ENCODE measurements around the gene OR9Q1. TPM values are rescaled to one million over a fixed set of nuclear protein-coding genes. Genes with fewer than 3 reads are reported as not detected.
A peak's percentile ranks its signal among the peaks of the same experiment; 100 is the strongest.

OR9Q1 gene
- polyA plus RNA-seq, 1 donor (not counting 4 experiments of a cell fraction or from before 2014, with no cell fraction given): not detected

- Histone ChIP-seq H3K79me2 (ENCODE audit: control insufficient read depth, insufficient read depth, low read length) (no peaks in the 10 kb centered on the region), H3K36me3 (ENCODE audit: control insufficient read depth in 2 of 2, extremely low read depth in 1 of 2, insufficient read depth in 2 of 2, low read length in 2 of 2) (no peaks in the 10 kb centered on the region), H2AFZ (ENCODE audit: control insufficient read depth, low read length) (no peak overlapping the region), H3K9me1 (ENCODE audit: control insufficient read depth, extremely low read depth, insufficient read depth, low read length) (no peaks in the 10 kb centered on the region), H3K4me1 (ENCODE audit: control insufficient read depth, extremely low read depth, insufficient read depth, low read length) (peaks cover 42% of the 10 kb centered on the region), H3K9ac (ENCODE audit: control insufficient read depth, extremely low read depth, insufficient read depth, low read length) (peak overlapping the region; percentile 19), H4K20me1 (ENCODE audit: control insufficient read depth, extremely low read depth, insufficient read depth, low read length) (no peaks in the 10 kb centered on the region), H3K27ac (ENCODE audit: control insufficient read depth, insufficient read depth, low read length) (peak overlapping the region; percentile 45), H3K27me3 (ENCODE audit: control insufficient read depth, extremely low read depth, insufficient read depth, low read length) (no peaks in the 10 kb centered on the region), H3K9me3 (ENCODE audit: control insufficient read depth, low read depth, low read length) (no peaks in the 10 kb centered on the region), H3K4me2 (ENCODE audit: control insufficient read depth, extremely low read depth, insufficient read depth, low read depth, low read length) (peak overlapping the region; percentile 34), H3K4me3 (ENCODE audit: control insufficient read depth in 2 of 3, extremely low read depth in 1 of 3, insufficient read depth in 2 of 3, low read depth in 1 of 3, low read length in 3 of 3) (no peak overlapping the region)
- no peak for DNase-seq (ENCODE audit: low read depth, low spot score)
- dilution Hi-C loops (cut with MboI; ENCODE audit: extremely low pct_ligation_motif_present, low sequenced_read_pairs): no loop called here
- TF ChIP-seq CTCF (optimal IDR thresholded peaks at IDR 0.05 in 1 of 3, IDR thresholded peaks at IDR 0.05 in 1 of 3, conservative IDR thresholded peaks at IDR 0.05 in 1 of 3; ENCODE audit: extremely low read depth in 1 of 3, insufficient read depth in 2 of 3, low read length in 3 of 3) (no peak), EZH2 (IDR thresholded peaks at IDR 0.05; ENCODE audit: low read length) (no peak)
- FAIRE-seq: no peak
Observed at GRCh38 chr11:58058276-58059006, 34.8 kb downstream of the OR9Q1 start.

- H3K79me2 ChIP-seq (ENCODE audit: control insufficient read depth, insufficient read depth, low read length): no peaks in the 10 kb centered on the region
- H3K27me3 ChIP-seq (ENCODE audit: control insufficient read depth, extremely low read depth, insufficient read depth, low read length): no peaks in the 10 kb centered on the region
- H3K9me1 ChIP-seq (ENCODE audit: control insufficient read depth, extremely low read depth, insufficient read depth, low read length): no peaks in the 10 kb centered on the region
- H3K9ac ChIP-seq (ENCODE audit: control insufficient read depth, extremely low read depth, insufficient read depth, low read length): peak overlapping the region; percentile 19
- no peaks in the 10 kb centered on the region for H3K9me3 ChIP-seq (ENCODE audit: control insufficient read depth, low read depth, low read length)
- peak overlapping the region; percentile 34 for H3K4me2 ChIP-seq (ENCODE audit: control insufficient read depth, extremely low read depth, insufficient read depth, low read depth, low read length)
- H3K36me3 ChIP-seq (ENCODE audit: control insufficient read depth in 2 of 2, extremely low read depth in 1 of 2, insufficient read depth in 2 of 2, low read length in 2 of 2): no peaks in the 10 kb centered on the region
- dilution Hi-C loops (cut with MboI; ENCODE audit: extremely low pct_ligation_motif_present, low sequenced_read_pairs): no loop called here
- TF ChIP-seq CTCF (optimal IDR thresholded peaks at IDR 0.05 in 1 of 3, IDR thresholded peaks at IDR 0.05 in 1 of 3, conservative IDR thresholded peaks at IDR 0.05 in 1 of 3; ENCODE audit: extremely low read depth in 1 of 3, insufficient read depth in 2 of 3, low read length in 3 of 3) (no peak), EZH2 (IDR thresholded peaks at IDR 0.05; ENCODE audit: low read length) (no peak)
- DNase-seq (ENCODE audit: low read depth, low spot score): peak; percentile 48
- peak; percentile 67 for FAIRE-seq
- H4K20me1 ChIP-seq (ENCODE audit: control insufficient read depth, extremely low read depth, insufficient read depth, low read length): no peaks in the 10 kb centered on the region
- H3K27ac ChIP-seq (ENCODE audit: control insufficient read depth, insufficient read depth, low read length): peak overlapping the region; percentile 45
- H3K4me3 ChIP-seq (ENCODE audit: control insufficient read depth in 2 of 3, extremely low read depth in 1 of 3, insufficient read depth in 2 of 3, low read depth in 1 of 3, low read length in 3 of 3): no peak overlapping the region
- H2AFZ ChIP-seq (ENCODE audit: control insufficient read depth, low read length): no peak overlapping the region
- H3K4me1 ChIP-seq (ENCODE audit: control insufficient read depth, extremely low read depth, insufficient read depth, low read length): peaks cover 42% of the 10 kb centered on the region
Observed at GRCh38 chr11:58059007-58059350, 35.3 kb downstream of the OR9Q1 start.

Measured in keratinocyte (primary cell).